ENCODE results near the gene PUS10. TPM values are rescaled to one million over a fixed set of nuclear protein-coding genes. Genes with fewer than 3 reads are reported as not detected.
"Not testable (repeated sequence)": the region's sequence is repeated elsewhere in the genome, so short reads cannot be mapped to it uniquely, and the experiment has no call there.

PUS10 gene
- polyA plus RNA-seq, 4 donors = 8.9 to 11.4 (median 11.3) TPM

DNA sequence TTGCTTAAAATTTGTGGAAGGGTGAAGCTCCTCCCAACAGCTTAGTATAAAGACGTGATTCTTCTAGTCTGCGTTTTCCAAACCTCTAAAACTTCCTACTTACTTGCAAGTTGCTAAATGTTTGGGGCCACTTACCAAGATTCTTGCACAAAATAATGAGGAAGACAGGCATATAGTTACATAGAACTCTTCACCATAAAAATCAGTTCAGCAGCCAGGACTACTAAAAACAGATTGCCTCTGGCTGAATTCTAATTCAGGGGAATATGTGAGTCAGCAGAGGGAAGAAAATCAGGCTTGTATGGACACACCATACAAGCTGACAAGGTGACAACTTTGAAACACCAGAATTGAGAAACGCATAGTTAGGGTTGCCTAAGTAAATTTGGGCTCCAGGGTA is 3.3 kb downstream of the PUS10 start:
- DNase-seq (ENCODE audit: low read depth in 4 of 4, low spot score in 3 of 4) = no peak

DNA sequence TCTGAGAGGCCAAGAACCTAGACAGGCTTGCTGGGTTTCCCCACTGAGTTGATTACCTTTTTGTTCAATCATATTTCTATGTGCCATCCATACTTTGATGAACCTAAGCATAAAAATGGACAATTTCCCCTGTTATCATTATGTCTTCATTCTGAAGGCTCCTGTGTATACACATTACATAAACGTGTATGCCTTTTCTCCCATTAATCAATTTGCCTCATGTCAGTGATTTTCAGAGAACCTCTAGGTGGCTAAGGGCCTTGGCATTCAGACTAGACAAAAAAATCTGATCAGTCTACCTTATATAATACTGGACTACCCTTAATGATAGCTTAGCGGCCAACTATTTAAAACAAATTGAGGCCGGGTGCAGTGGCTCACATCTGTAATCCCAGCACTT is 4.7 kb downstream of the PUS10 start:
- DNase-seq (ENCODE audit: low read depth in 4 of 4, low spot score in 3 of 4) = no peak

DNA sequence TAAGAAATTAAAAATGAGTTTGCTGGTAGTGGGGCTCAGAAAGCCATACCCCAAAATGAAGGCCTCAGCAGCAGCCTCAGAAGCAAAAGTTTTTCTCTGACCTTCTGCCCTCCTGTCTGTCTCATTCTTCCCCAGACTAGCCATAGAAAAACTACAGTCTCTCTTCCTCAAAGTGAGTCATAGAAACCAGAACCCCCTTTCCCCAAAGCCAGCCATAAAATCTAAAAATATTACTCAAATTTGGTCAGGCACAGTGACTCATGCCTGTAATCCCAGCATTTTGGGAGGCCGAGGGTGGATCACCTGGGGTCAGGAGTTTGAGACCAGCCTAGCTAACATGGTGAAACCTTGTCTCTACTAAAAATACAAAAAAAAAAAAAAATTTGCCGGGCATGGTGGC is 5.8 kb downstream of the PUS10 start:
- DNase-seq (ENCODE audit: low read depth in 4 of 4, low spot score in 3 of 4) = not testable (repeated sequence)

DNA sequence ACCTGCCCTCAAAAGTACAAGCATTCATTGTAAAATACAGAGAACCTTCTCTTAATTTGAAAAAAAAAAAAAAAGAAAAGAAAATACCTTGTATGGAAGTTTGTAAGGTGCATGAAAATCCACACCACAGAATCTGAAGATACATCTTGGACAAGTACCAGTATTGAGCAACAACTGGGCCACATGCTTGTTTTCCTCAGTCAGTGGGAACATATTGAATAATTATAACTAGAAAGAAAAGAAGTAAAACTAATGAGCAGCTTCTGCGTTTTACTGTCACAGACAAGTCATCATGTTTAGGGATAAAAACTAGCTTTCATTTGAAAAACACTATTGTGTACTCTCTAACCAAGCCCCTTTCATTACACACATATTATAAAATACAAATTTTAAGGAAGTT is 6.4 kb downstream of the PUS10 start:
- DNase-seq (ENCODE audit: low read depth in 4 of 4, low spot score in 3 of 4) = no peak

DNA sequence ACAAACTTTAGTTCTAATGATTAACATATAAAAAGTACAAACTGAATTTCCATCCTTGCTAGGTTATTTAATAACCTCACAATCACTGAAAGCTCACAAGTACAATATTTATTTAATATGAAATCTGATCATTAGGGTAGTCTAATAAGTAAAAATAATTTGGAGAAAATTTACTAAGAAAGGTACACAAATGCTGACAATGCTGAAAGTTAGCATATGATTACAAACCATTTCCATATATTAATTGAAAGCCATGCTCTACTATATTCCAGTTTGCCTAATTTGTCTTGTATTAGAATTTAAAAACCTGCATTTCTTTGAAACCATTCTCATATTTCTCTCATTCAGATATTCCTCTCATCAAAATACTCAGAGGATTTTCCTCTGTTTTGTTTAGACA is 8.7 kb downstream of the PUS10 start:
- no peak for DNase-seq (ENCODE audit: low read depth in 4 of 4, low spot score in 3 of 4)

DNA sequence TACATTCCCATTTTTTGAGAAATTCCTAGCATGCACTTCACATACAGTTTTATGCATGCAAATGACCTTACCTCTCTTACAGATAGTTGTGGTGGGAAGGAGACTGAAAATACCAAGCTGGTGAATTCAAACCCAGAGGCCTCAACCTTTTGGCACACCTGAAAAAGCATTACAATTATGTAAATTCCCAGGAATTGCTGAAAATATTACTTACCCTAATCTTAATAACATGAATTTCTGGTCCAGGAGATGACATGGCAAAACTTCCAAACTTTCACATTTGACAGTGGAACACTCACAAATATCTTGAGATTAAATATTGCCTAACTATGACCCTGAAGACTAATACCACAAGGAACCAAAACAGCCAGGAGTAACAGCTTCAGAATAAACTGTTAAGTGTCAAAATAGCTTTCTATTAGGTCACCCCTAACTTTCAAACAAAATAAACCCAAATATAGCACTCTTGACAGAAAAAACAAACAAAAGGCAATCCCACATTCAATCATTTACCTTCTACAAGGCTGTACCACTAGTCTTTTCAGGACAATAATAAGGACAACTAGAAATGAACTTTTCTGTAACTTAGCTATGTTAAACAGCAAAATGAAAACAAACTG is 11.5 kb downstream of the PUS10 start:
- no peak for DNase-seq (ENCODE audit: low read depth in 4 of 4, low spot score in 3 of 4)

DNA sequence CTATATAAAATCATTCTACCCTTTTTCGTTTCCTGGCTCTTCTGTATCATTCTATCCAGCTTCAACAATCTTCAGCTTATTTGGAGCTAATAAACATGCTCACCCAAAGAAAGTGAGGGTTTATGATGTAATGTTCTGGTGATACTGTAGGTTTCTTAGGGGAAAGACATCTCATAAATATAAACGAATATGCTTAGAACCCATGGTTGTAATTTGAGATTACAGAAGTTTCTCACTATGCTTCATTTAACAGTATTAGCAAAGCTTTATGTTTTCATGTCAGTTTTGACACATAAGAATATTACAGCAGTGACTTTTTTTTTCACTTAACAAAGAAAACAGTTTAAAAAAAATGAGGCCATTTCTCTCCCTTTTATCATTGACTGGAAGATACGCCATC is 12.3 kb downstream of the PUS10 start:
- DNase-seq (ENCODE audit: low read depth in 4 of 4, low spot score in 3 of 4) = no peak

DNA sequence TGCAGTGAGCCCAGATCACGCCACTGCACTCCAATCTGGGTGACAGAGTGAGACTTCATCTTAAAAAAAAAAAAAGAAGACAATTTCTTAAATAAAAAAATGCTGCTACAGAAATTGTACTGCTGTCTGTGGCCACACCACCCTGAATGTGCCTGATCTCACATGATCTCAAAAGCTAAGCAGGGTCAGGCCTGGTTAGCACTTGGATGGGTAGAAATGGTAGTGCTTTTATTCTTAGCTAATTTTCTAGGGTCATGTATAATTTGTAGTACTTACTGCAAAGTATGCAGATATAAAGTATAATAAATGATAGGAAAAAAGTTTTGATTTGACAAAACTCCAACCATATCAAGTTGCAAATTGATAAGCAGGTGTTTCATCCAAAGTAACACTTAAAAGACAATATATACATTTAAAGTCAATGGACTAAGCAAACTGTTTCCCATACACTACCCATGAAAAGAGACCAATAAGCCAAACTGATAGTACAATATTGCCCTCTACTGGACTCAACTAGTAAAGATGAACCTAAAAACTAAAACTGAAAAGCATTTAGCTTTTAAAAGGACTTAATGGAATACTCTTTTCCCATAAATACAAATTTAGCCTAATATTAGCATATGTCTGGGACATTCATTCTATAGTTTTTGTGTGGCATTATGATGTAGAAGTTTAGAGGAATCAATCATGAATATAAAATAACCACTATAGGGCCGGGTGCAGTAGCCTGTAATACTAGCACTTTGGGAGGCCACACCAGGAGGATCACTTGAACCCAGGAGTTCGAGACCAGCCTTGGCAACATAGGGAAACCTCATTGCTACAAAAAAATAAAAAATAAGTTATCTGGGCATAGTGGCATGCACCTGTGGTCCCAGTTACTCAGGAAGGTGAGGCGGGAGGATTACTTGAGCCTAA is 19.2 kb downstream of the PUS10 start:
- no peak for DNase-seq (ENCODE audit: low read depth in 4 of 4, low spot score in 3 of 4)

DNA sequence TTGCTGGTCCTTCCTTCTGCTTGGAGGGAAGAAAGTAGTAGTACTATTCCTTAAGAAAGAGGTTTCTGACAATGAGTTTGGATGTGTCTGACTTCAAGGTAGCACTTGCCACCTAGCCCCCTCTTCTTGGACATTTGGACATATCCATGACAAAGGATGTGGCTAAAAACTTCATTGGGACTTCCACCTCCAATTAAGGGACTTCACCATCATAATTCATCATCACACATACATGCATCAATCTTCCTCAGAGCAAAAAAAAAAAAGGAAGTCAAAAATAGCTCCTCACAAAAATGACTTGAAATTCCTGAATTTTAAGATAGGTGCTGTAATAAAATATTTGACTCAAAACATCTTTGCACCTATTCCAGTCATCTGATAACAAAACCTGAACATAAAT is 23.9 kb downstream of the PUS10 start:
- DNase-seq (ENCODE audit: low read depth in 4 of 4, low spot score in 3 of 4) = no peak

DNA sequence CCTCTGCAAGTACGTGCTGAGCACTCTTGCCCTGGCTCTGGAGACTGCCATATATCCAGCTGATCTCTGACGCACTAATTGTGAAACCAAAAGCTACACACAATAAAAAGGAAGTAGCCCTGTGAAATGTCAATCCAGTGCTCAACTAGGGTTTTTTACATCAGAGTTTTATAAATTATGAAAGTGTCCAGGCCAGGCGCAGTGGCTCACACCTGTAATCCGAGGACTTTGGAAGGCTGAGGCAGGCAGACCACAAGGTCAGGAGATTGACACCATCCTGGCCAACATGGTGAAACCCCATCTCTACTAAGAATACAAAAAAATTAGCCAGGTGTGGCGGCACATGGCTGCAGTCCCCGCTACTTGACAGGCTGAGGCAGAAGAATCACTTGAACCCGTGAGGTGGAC is 25.1 kb downstream of the PUS10 start:
- no peak for DNase-seq (ENCODE audit: low read depth in 4 of 4, low spot score in 3 of 4)

DNA sequence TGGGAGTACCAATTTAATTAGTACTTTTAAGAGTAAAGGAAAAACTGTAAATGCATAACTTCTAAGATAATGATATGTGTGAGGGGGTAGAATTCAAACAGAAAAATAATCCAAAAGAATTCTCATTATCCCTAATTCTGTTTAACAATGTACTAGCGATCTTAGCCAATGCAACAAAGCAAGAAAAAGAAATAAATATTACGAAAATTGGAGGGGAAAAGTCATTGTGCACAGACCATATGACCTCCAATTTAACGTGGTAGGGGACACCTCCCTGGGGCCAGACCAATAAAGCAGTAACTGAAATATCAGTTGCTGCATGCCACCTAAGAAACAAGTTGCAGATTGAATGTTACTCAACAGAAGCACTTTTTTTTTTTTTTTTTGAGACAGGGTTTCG is 26.4 kb downstream of the PUS10 start:
- no peak for DNase-seq (ENCODE audit: low read depth in 4 of 4, low spot score in 3 of 4)

DNA sequence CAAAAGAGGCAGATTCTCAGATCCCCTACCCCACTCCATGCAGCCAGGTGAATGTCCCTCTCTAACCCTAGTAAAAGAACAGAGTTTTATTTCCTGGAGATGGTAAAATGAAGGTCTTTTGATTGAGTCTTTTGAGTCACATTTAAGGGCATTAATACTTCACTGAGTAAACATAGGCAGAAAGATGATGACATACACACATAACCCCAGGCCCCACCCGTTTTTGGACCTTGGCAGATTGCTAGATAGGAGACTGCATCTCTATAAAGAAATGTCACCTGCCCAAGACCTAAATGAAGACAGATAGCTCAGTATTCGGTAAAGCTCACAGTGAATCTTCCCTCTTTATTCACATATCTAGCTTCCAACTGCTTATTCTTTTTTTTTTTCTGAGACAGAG is 28.8 kb downstream of the PUS10 start:
- no peak for DNase-seq (ENCODE audit: low read depth in 4 of 4, low spot score in 3 of 4)

DNA sequence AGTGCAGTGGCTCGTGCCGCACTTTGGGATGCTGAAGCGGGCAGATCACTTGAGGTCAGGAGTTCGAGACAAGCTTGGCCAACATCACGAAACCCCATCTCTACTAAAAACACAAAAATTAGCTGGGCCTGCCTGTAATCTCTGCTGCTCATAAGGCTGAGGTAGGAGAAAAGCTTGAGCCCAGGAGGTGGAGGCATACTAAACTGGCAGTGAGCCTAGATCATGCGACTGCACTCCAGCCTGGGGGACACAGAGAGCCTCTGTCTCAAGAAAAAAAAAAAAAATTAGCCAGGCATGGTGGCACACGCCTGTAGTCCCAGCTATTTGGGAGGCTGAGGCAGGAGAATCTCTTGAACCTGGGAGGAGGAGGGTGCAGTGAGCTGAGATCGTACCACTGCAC is 30.4 kb downstream of the PUS10 start:
- DNase-seq (ENCODE audit: low read depth in 4 of 4, low spot score in 3 of 4) = not testable (repeated sequence)

DNA sequence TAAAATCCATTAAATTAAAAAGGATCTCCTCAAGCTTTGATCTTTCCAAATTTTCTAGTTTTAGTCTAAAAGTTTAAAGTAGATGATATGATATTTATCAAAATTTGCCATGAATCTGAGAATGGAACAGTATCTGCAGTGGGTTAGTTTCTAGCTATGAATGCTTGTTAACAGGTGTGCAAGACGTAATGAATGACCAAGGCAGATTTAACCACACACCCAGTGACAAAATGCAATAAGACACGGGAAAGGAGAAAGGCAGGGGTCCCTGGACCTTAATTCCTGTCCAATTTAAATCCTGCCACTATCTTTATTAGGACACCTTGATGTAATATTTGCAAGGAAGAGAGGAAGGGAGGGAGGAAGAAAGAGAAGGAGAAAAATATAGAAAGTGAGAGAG is 31.0 kb downstream of the PUS10 start:
- no peak for DNase-seq (ENCODE audit: low read depth in 4 of 4, low spot score in 3 of 4)

DNA sequence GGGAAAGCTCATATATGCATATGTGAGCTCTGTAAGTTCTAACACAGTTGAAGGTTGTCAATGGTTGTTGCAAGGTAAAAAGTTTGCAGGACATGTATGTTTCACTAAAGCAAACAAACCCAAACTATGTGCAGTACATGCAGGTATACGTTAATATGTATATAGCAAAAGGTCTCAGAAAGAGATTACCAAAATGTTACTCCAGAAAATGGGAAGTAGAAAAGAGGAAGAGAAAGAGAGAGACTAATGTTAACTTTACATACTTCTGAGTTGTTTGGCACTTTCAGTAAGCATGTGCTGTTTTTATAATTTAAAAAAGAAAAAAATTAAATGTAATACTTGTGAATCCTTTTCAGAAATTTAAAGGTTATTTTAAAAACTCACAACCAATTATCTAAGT is 33.3 kb downstream of the PUS10 start:
- DNase-seq (ENCODE audit: low read depth in 4 of 4, low spot score in 3 of 4) = no peak

DNA sequence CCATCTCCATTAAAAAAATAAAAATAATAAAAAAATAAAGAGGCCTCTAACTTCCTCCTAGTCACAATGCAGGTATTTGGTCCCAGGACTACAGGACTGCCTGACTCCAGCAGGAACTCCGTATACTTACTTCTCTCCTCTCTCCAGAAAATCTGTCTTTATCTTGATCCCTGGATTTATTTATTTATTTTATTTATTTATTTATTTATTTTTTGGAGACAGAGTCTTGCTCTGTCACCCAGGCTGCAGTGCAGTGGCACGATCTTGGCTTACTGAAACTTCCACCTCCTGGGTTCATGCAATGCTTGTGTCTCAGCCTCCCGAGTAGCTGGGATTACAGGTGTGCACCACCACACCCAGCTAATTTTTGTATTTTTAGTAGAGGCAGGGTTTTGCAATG is 36.0 kb downstream of the PUS10 start:
- not testable (repeated sequence) for DNase-seq (ENCODE audit: low read depth in 4 of 4, low spot score in 3 of 4)

DNA sequence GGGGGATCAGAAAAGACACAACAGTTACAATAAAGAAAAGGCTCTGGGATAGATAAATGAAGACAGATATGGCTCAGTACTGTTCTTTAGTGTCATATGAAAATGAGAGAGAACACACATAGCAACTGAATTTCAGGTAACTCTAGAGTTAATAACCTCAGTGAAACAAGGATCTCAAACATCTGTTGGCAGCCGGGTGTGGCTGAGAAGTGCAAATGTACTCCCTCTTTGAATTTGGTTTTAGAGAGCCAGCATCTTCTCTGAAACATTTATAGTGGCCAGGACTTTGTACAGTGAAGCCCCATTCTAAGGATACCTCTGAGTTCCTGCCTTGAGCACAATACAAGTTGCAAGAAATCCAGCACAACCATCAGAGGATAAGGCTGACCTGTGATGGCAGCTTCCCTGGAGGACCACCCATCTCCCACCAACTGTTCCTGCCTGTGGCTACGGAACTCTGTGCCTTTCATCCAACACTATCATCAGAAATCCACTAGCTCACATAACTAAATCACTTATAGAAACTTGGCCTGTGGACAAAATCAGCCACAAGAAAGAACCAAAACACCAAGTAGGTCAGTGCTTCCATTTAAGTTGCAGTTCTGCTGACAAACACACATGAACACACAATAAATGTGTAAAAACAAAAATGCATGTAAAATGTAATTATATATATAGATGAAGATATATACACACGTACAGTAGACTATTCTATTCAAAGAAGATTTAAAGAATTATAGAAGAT is 37.8 kb downstream of the PUS10 start:
- DNase-seq (ENCODE audit: low read depth in 4 of 4, low spot score in 3 of 4) = no peak

DNA sequence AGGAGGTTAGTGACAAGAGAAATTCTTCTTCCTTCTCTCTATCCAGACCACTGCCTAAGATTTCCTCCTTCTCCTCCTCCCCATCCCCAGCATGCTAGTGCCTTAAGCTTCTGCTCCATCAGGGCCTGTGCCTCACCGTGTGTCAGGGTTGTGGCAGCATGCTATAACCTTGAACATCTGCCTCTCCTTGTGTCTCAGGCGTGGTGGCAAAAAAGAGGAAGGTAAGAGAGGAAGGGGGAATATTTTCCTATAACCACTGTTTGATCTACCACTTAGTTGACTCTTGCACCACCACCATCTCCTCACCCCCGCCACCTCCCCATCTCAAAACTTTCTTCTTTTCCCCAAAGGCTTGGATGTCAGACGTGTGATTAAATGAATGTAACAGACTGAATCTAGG is 38.8 kb downstream of the PUS10 start:
- DNase-seq (ENCODE audit: low read depth in 4 of 4, low spot score in 3 of 4) = no peak

DNA sequence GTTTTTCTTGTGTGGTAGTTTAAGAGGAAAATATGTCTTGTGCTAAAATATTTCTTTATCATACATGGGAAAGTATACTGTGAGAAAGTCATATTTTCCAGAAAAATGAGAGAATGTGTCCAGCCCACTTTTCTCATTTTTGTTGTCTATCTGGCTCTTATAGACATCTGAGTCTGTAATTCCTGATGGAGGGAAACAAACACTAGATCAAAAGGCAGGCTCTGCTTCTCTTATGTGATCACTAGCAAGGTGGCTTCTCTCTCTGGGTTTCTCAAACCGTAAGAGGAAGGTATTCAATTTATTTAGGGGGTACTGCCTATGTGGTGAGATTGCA is 40.5 kb downstream of the PUS10 start:
- no peak for DNase-seq (ENCODE audit: low read depth in 4 of 4, low spot score in 3 of 4)

DNA sequence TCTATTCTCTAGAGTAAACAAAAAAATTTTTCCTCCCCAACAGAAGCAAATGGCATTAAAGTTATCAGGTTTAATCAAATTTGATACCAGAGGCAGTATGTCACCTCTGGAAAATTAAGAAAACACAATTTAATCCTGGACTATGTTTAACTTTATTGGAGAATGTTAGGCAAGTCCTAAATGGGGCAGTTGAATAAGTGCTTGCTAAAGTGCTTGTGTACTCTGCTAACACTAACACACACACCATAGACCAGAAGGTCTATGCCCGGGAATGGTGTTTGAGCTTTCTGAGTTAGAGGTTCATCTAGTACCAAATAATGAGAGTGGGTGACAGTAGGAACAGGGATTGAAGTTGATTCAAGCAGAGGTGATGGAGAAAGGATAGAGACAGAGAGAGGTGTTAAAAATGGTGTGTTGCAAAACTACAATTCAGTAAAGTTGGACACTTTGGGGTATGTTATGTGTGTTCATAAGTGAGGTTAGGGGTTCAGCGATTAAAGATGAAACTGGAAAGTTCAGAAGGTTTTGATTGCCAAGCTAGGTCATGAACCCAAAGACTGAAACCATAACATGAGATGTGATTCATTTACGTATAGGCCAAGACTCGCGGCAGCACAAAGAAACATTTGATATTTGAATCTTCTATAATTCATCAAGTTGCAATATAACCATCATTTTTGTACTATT is 41.0 kb downstream of the PUS10 start:
- no peak for DNase-seq (ENCODE audit: low read depth in 4 of 4, low spot score in 3 of 4)

DNA sequence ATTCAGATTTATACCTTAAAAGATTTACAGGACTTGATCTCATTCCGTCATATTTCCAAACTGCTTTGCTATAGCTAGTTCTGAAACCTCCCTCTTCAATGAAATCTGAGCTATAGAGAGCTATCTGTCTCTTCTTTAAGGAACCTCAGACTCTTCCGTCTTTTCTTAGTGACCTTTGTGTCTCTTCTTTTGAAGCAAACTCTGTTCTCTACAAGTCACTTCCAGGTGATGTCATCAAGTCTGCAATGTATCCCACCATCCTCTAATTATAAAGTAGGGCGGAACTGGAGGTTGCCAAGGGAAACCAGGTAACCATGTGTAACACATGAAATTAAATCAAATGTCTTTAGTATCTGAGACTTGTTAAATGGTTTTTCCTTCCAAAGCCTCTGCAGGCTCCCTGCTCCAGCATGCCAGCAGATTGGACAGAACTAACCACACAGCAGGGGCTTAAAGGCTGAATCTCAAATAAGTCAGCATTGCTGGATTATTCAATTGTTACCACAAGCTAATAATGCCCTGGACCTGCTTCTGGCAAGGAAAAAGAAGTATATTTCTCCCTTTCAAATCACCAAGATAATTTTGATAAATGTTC is 41.7 kb downstream of the PUS10 start:
- DNase-seq (ENCODE audit: low read depth in 4 of 4, low spot score in 3 of 4) = no peak

Measured in left renal pelvis (tissue), 4 donors.